ENCODE measurements around the gene ITGAX.

DNA sequence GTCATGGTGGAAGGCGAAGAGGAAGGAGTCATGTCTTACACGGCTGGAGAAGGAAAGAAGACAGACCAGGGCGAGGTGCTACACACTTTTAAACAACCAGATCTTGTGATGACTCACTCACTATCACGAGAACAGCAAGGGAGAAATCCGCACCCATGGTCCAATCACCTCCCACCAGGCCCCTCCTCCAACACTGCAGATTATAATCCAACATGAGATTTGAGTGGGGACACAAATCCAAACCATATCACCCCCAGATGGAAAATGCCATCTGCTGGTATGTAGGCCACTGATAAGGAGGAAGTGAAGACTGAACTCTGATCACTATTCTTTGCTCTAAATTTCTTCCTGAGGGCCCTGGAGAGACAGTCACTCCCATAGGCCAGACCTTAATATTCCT, 7.5 kb upstream of the ITGAX start:
- TF ChIP-seq, protein P1, sequence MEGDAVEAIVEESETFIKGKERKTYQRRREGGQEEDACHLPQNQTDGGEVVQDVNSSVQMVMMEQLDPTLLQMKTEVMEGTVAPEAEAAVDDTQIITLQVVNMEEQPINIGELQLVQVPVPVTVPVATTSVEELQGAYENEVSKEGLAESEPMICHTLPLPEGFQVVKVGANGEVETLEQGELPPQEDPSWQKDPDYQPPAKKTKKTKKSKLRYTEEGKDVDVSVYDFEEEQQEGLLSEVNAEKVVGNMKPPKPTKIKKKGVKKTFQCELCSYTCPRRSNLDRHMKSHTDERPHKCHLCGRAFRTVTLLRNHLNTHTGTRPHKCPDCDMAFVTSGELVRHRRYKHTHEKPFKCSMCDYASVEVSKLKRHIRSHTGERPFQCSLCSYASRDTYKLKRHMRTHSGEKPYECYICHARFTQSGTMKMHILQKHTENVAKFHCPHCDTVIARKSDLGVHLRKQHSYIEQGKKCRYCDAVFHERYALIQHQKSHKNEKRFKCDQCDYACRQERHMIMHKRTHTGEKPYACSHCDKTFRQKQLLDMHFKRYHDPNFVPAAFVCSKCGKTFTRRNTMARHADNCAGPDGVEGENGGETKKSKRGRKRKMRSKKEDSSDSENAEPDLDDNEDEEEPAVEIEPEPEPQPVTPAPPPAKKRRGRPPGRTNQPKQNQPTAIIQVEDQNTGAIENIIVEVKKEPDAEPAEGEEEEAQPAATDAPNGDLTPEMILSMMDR (conservative IDR thresholded peaks at IDR 0.05; ENCODE audit: low read depth, low read length), result no peak
- no peak for TF ChIP-seq EZH2 (IDR thresholded peaks at IDR 0.05; ENCODE audit: low read length, unreplicated experiment)
- TF ChIP-seq EZH2phosphoT487 (IDR thresholded peaks at IDR 0.05; ENCODE audit: borderline replicate concordance, low read length), result no peak
